Endometrium (tissue), 2 donors: ENCODE measurements around the gene DOK4.

Source experiments
- FAIRE-seq: peaks from 2 replicates; lab custom pipeline; 2012; peaks lifted over from hg19 to GRCh38; lab: Jason Lieb, UNC
- donor health status: control.
- donor health status: control.

Gene DOK4

GRCh38 chr16:57476546-57477410 is 9.5 kb downstream of the DOK4 start:
- no peak for FAIRE-seq

GRCh38 chr16:57475711-57476339 is 10.5 kb downstream of the DOK4 start:
- no peak for FAIRE-seq

- no peak for FAIRE-seq
Observed at GRCh38 chr16:57474671-57475661, 11.3 kb downstream of the DOK4 start.

- no peak for FAIRE-seq
Observed at GRCh38 chr16:57473906-57474305, 12.4 kb downstream of the DOK4 start.

GRCh38 chr16:57473176-57473840 is 13.0 kb downstream of the DOK4 start:
- no peak for FAIRE-seq

GRCh38 chr16:57472665-57473060 is 13.6 kb downstream of the DOK4 start:
- FAIRE-seq: no peak

GRCh38 chr16:57471852-57472664 is 14.2 kb downstream of the DOK4 start:
- FAIRE-seq: no peak

- no peak for FAIRE-seq
Observed at GRCh38 chr16:57471209-57471608, 15.1 kb downstream of the DOK4 start.

- no peak for FAIRE-seq
Observed at GRCh38 chr16:57470711-57471110, 15.6 kb downstream of the DOK4 start.

- no peak for FAIRE-seq
Observed at GRCh38 chr16:57469917-57470470, 16.3 kb downstream of the DOK4 start.

GRCh38 chr16:57469046-57469445 is 17.2 kb downstream of the DOK4 start:
- no peak for FAIRE-seq

- no peak for FAIRE-seq
Observed at GRCh38 chr16:57468346-57468745, 17.9 kb downstream of the DOK4 start.

GRCh38 chr16:57464523-57464922 is 21.8 kb downstream of the DOK4 start:
- FAIRE-seq: no peak

GRCh38 chr16:57462978-57463362 is 23.3 kb downstream of the DOK4 start:
- FAIRE-seq: no peak

GRCh38 chr16:57462209-57462977 is 23.9 kb downstream of the DOK4 start, which contains the start of gene POLR2C:
Gene POLR2C, plus strand, starts transcription at chr16:57462679. Its CDS starts 46 bp downstream, at chr16:57462725.
- no peak for FAIRE-seq

GRCh38 chr16:57452021-57452420 is 34.3 kb downstream of the DOK4 start:
- FAIRE-seq: no peak

GRCh38 chr16:57447186-57447962 is 38.9 kb downstream of the DOK4 start, which contains the start of the genes CIAPIN1 and COQ9:
Gene CIAPIN1, minus strand, starts transcription at chr16:57447385. Its CDS starts 6,457 bp downstream, at chr16:57440928.
Gene COQ9, plus strand, starts transcription at chr16:57447479. Its CDS starts 27 bp downstream, at chr16:57447506.
- FAIRE-seq: no peak

- no peak for FAIRE-seq
Observed at GRCh38 chr16:57446531-57447185, 39.6 kb downstream of the DOK4 start.
